Measurements from ENCODE around the gene F12.

DNA sequence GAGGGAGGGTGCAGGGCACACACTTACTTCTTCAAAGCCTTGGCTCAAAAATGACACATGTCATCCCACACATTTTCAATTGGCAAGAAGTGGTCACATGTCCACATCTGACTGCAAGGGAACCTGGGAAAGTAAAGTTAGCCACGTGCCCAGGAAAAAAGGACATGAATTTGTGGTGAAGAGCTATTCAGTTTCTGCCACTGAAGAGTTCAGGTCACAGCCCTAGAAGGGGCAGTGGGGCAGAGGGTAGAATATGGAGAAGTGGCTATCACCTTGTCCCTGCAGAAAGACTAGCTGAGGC is 53.5 kb downstream of the F12 start:
- TF ChIP-seq POLR2AphosphoS5 (IDR thresholded peaks at IDR 0.05), result no peak
- no peak for TF ChIP-seq EP300 (IDR thresholded peaks at IDR 0.05)
